ENCODE measurements around the gene OR4C45.
"Not testable (repeated sequence)": the region's sequence is repeated elsewhere in the genome, so short reads cannot be mapped to it uniquely, and the experiment has no call there.

Gene OR4C45

DNA sequence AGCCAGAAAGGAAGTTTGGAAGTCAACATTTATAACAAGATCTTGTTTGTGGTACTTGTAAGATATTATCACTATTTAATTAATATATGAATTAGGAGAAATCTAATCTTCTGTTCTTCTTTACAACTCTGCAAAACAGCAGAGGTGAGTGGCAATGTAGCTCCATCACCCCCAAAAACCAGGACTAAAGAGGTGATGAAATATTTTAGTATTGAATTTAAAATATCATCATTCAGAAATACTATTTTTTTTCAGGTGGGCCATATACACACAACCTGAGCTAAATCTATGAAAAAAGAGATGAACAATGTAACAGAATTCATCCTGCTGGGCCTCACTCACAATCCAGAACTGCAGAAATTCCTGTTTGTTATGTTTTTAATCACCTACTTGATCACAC lies at the start of gene OR4C45:
Gene OR4C45, plus strand, starts transcription at position 301 of the 400 bp plus-strand sequence.
- DNase-seq (ENCODE audit: extremely low read depth in 1 of 2, low read depth in 1 of 2) = no peak

DNA sequence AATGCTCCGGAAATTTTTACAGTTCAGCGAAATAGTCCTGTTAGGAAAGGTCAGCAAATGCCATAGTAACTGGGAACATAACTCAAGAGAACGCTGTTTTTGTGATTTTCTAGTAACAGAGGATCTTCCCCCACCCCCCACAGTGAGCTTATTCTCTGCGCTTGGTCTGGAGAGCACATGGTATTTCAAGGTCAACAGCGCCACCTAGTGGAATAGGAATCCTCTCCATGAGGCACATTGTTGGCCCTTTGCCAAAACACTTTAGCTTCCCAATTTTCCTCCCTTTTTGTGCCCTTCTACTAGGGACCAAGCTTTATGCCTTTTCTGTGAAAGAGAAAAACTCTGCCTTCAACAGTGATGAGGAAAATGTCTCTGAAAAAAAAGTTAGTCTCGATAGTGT lies 37.1 kb upstream of the OR4C45 start:
- DNase-seq (ENCODE audit: extremely low read depth in 1 of 2, low read depth in 1 of 2) = no peak

GRCh38 chr11:50030193-50030592 lies 2.5 kb upstream of the OR4C45 start:
- no peak for DNase-seq (ENCODE audit: extremely low read depth in 1 of 2, low read depth in 1 of 2)

GRCh38 chr11:50036239-50036638 lies 3.6 kb downstream of the OR4C45 start:
- not testable (repeated sequence) for DNase-seq (ENCODE audit: extremely low read depth in 1 of 2, low read depth in 1 of 2)

DNA sequence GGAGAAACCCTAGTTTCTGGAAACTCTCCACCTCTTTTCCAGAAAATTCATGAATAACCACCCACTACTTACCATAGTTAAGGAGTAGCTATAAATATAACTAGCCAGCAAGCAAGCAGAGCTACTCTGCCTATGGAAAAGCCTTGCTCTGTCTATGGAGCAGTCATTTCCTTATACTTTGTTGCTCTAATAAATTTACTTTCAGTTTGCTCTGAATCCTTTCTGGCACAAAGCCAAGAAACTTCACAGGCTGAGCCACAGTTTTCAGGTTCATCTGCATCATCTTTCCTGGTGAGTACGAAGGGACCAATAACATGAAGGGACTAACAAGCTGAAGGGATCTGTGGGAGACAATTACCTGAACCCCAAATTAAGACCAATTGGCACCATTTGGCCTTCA lies 4.6 kb downstream of the OR4C45 start:
- DNase-seq (ENCODE audit: extremely low read depth in 1 of 2, low read depth in 1 of 2) = no peak

DNA sequence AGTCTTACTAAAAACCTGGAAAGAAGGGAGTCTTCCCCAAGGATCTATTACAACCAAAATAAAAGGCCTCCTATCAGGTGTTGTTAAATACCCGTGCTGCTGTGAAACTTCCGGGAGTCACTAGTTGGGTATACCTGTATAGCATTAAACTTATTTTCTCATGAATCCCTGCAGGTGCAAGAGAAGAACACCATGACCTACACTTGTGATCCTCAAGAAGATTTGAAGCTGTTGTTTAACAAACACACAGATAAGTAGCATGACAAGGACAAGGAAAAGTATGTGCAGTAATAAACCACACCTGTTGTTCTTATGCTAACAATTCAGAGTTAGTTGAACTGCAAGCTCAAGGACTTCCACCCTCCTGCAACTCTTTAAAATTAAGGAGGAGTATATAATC lies 12.0 kb downstream of the OR4C45 start:
- no peak for DNase-seq (ENCODE audit: extremely low read depth in 1 of 2, low read depth in 1 of 2)

DNA sequence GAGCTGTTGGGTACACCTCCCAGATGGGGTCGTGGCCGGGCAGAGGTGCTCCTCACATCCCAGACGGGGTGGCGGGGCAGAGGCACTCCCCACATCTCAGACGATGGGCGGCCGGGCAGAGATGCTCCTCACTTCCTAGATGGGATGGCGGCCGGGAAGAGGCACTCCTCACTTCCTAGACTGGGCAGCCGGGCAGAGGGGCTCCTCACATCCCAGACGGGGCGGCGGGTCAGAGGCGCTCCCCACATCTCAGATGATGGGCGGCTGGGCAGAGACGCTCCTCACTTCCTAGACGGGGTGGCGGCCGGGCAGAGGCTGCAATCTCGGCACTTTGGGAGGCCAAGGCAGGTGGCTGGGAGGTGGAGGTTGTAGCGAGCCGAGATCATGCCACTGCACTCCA lies 30.4 kb downstream of the OR4C45 start:
- not testable (repeated sequence) for DNase-seq (ENCODE audit: extremely low read depth in 1 of 2, low read depth in 1 of 2)

DNA sequence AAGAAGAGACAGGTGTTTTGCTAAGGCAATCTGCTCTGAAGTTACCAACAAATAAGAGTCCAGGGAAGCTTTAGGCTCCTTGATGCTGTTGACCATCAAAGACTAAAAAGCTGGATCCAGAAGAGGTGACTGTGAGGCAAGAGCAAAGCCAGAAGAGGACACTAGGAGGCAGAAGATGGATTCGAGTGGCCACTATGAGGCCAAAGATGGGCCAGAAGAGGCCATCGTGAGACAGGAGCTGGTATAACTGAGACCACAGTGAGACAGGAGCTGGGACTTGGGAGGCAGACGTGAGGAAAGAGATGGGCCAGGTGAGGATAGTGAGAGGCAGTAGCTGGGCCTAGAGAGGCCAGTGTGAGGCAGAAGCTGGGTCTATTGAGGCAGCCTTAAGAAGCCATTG lies 37.7 kb downstream of the OR4C45 start:
- DNase-seq (ENCODE audit: extremely low read depth in 1 of 2, low read depth in 1 of 2) = no peak

DNA sequence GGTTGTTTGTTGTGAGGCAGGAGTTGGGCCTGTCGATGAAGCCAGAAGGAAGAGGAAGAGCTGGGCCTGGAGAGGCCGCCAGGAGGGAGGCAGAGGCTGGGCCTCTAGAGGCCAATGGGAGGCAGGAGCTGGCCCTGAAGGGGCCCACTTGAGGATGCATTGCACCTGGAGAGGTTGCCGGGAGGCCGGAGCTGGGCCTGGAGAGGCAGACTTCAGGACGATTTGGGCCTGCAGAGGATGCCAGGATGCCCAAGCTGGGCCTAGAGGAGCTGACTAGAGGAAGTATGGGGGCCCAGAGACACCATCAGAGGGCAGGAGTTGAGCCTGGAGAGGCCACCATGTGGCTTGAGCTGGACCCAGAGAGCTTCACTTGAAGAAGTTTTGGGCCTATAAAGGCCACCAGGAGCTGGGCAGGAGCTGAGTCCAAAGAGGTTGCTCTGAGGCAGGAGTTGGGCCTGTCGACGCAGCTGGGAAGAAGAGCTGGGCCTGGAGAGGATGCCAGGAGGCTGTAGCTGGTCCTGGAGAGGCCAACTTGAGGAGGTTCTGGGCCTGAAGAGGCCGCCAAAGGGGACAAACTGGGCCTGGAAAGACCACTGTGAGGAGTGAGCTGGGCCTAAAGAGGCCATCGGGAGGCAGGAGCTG lies 39.0 kb downstream of the OR4C45 start:
- no peak for DNase-seq (ENCODE audit: extremely low read depth in 1 of 2, low read depth in 1 of 2)

DNA sequence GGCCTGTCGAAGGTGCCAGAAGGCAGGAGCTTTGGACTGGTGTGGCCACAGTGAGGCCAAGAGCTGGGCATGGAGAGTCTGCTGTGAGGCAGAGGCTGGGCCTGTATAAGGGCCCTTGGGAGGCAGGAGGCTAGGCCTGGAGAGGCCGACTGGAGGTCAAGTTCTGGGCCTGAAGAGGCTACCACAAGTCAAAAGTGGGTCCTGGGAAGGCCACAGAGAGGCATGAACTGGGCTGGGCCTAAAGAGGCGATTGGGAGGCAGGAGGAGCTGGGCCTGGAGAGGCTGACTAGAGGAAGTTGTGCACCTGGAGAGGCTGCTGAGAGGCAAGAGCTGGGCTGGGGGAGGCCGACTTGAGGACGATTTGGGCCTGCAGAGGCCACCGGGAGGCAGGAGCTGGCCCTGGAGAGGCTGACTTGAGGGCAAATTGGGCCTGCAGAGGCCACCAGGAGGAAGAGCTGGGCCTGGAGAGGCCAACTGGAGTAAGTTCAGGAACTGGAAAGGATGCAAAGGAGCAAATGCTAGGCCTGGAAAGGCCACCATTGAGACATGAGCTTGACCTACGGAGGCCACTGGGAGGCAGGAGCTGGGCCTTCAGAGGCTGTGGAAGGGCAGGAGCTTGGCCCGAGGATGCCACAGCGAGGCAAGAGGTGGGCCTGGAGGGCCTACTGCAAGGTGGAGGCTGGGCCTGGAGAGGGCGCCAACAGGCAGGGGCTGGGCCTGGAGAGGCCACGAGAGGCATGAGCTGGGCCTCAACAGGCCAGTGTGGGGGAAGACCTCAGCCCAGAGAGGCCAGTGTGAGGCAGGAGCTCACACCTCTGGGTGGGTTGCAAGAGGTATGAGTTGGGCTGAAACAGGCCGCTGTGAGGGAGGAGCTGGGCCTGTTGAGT lies 39.8 kb downstream of the OR4C45 start:
- no peak for DNase-seq (ENCODE audit: extremely low read depth in 1 of 2, low read depth in 1 of 2)

GRCh38 chr11:50073113-50074105 lies 40.7 kb downstream of the OR4C45 start:
- no peak for DNase-seq (ENCODE audit: extremely low read depth in 1 of 2, low read depth in 1 of 2)

DNA sequence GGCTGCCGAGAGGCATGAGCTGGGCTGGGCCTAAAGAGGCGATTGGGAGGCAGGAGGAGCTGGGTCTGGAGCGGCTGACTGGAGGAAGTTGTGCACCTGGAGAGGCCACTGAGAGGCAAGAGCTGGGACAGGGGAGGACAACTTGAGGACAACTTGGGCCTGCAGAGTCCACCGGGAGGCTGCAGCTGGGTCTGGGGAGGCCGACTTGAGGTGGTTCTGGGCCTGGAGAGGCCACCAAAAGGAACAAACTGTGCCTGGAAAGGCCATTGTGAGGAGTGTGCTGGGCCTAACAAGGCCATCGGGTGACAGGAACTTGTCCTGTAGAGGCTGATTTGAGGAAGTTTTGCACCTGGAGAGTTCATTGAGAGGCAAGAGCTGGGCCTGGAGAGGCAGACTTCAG lies 41.5 kb downstream of the OR4C45 start:
- no peak for DNase-seq (ENCODE audit: extremely low read depth in 1 of 2, low read depth in 1 of 2)

GRCh38 chr11:50075856-50076255 lies 43.2 kb downstream of the OR4C45 start:
- no peak for DNase-seq (ENCODE audit: extremely low read depth in 1 of 2, low read depth in 1 of 2)

DNA sequence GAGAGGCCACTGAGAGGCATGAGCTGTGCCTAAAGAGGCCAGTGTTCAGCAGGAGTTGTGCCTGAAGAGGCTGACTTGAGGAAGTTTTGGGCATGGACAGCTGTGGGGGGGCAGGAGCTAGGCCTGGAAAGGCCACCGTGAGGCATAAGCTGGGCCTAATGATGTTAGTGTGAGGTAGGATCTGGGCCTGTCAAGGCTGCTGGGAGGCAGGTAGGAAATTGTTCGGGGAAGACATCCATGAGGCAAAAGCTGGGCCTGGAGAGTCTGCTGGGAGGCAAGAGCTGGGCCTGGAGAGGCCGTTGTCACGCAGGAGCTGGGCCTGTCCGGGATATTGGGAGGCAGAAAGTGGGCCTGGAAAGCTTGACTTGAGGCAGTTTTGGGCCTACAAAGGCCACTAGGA lies 44.9 kb downstream of the OR4C45 start:
- DNase-seq (ENCODE audit: extremely low read depth in 1 of 2, low read depth in 1 of 2) = no peak

GRCh38 chr11:50078001-50078400 lies 45.3 kb downstream of the OR4C45 start:
- no peak for DNase-seq (ENCODE audit: extremely low read depth in 1 of 2, low read depth in 1 of 2)

- DNase-seq (ENCODE audit: extremely low read depth in 1 of 2, low read depth in 1 of 2) = not testable (repeated sequence)
These were observed 46.3 kb downstream of the OR4C45 start for GRCh38 chr11:50078946-50079345.

DNA sequence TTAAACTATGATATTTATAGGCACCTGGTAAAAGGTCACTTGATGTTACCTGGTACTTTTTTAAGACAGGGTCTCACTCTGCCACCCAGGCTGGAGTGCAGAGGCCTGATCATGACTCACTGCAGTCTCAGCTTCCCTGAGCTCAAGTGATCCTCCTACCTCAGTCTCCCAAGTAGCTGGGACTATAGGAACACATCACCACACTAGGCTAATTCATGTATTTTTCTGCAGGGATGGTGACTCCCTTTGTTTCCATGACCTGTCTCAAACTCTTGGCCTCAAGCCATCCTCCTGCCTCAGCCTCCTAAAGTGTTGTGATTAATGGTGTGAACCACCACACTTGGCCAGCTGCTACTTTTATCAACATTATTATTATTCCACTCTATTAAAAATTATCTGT lies 47.6 kb downstream of the OR4C45 start:
- no peak for DNase-seq (ENCODE audit: extremely low read depth in 1 of 2, low read depth in 1 of 2)

All from stimulated activated CD8-positive, alpha-beta memory T cell treated with anti-CD3 and anti-CD28 coated beads, Interleukin-7, amount 100 ng/mL, for 48 hours (primary cell).